ENCODE results near the gene C10orf71. TPM values are rescaled to one million over a fixed set of nuclear protein-coding genes. Genes with fewer than 3 reads are reported as not detected.

The C10orf71 gene
- polyA plus RNA-seq, 3 donors = under 0.01 to 0.05 (median 0.01) TPM

Other genes with a start within 250 kb of the C10orf71 start
- gene VSTM4, start 183.6 kb upstream of the C10orf71 start, polyA plus RNA-seq = 10 to 100 TPM in 1 of 3 donors, 1 to 10 TPM in 2; 2.5 to 18.2 (median 9.4) TPM
- not detected for gene FAM170B, start 165.1 kb upstream of the C10orf71 start, polyA plus RNA-seq
- gene TMEM273, start 110.8 kb upstream of the C10orf71 start, polyA plus RNA-seq = 10 to 100 TPM in 2 of 3 donors, 1 to 10 TPM in 1; 3.6 to 41.8 (median 26.4) TPM
- not detected for gene DRGX, start 96.9 kb downstream of the C10orf71 start, polyA plus RNA-seq
- 1 to 10 TPM; 3.0 to 7.4 (median 3.3) TPM for gene ERCC6, start 240.0 kb downstream of the C10orf71 start, polyA plus RNA-seq